Activated T-cell treated with anti-CD3 and anti-CD28 coated beads, Interleukin-2, amount 50 U/mL, for 1 hour (primary cell): ENCODE results near the gene NR1H4.
"Not testable (repeated sequence)": the region's sequence is repeated elsewhere in the genome, so short reads cannot be mapped to it uniquely, and the experiment has no call there.

Experiments used
- DNase-seq: peaks from one replicate; pipeline ENCODE4 v3.0.0-alpha.2; 2020

The NR1H4 gene

GRCh38 chr12:100518376-100518775 is 44.7 kb downstream of the NR1H4 start:
- no peak for DNase-seq

- DNase-seq: no peak
Observed at GRCh38 chr12:100520048-100520769, 46.5 kb downstream of the NR1H4 start.

GRCh38 chr12:100521958-100522357 is 48.3 kb downstream of the NR1H4 start:
- DNase-seq: no peak

- DNase-seq: no peak
Observed at GRCh38 chr12:100528034-100528433, 54.4 kb downstream of the NR1H4 start.

DNA sequence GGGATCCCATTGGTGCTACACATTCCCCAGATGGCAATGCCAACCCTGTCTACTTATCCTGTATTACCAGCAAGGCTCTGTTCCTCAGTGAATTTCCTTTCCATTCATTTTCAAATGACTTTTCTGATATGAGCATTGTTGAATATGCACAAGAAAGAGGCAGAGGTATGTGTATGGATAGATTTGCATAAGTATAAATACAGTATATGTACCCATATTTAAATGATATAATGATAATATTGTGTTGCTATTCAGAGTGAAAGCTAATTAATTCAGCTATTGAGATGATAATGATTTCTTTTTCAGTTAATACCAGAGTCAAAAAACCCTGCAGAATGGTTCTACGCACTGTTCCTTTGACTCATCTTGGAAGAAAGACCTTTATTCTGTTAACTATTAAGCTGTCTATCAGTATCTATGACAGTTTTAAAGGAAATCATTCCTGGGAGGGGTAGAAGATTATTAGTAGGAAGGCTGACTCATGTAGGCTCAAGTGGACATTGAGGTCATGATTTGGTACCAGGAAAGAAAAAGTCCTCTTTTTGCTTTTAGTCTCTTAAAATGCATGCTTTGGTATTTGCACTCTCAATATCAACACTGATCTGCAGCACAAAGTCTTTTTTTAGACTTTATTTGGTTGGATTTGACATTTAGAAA is 54.9 kb downstream of the NR1H4 start:
- DNase-seq: no peak

GRCh38 chr12:100529756-100530350 is 56.2 kb downstream of the NR1H4 start:
- DNase-seq: no peak

DNA sequence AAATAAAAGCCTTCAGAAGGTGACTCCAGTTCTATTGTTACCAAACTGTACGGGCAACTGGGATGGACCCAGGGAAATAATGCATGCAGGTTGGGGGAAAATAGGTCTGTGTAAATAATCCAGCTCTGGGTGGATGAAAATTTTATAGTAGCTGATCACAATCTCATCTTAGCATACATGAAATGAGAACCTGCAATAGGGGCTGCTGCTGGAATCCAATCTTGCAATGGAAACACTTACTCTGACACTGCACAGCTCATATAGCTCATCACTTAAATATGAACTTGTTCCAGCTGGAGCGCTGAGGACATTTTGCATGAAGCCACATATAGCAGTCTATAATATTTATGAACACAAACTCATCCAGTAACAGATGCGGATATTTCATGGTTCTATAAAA is 59.7 kb downstream of the NR1H4 start:
- DNase-seq: no peak

DNA sequence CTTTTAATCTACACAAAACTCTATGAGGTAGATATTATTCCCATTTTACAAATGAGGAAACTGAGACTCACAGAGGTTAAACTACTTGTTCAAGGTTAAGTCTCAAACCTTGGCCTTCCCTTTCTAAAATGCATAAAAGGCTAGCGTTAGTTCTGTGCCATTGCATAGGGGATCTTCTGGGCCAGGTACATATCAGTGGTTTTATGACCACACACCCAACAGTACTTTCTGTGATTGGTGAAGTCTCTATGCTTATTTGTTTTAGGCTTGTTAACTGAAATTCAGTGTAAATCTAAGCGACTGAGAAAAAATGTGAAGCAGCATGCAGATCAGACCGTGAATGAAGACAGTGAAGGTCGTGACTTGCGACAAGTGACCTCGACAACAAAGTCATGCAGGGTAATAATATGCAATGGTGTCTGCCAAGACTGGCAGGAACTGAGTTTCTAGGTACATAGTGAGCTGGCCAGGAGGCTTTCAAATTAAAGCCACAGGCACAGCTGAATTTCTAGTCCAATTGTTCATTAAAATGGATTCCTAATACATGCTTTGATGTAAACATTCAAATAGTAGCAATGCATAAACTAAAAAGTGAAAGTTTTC is 61.1 kb downstream of the NR1H4 start:
- DNase-seq: no peak

DNA sequence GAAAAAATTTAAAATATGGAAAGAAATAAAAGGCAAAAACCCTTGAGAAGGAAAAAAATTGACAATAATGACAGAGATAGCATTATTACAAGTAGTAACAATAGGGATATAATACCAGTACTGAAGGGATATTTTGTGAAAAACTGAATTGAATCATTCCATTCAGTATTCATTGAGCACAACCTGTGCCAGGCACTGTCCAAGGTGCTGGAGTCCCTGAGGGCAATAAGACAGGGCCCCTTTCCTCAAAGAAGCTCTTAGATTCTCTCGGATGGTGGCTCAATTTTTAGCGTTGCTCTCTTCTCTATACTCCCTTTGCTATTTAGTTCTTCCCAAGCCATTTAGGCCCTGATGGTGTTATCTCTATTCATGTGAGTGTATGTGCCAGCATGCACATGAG is 65.5 kb downstream of the NR1H4 start:
- no peak for DNase-seq

DNA sequence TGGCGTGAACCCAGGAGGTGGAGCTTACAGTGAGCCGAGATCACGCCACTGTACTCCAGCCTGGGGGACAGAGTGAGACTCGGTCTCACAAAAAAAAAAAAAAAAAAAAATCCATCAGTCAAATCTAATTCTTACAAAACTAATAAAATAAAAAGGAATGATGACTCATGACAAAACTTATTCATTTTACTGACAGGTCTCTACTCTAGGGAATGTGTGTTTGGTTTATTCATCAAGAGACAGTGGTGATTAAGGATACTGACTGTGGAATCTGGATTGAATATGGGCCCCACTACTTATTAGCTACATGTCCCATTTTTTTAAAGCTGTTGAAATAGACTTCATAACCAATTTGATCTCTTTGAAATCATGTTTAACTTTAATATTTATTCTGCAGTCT is 70.5 kb downstream of the NR1H4 start:
- no peak for DNase-seq

DNA sequence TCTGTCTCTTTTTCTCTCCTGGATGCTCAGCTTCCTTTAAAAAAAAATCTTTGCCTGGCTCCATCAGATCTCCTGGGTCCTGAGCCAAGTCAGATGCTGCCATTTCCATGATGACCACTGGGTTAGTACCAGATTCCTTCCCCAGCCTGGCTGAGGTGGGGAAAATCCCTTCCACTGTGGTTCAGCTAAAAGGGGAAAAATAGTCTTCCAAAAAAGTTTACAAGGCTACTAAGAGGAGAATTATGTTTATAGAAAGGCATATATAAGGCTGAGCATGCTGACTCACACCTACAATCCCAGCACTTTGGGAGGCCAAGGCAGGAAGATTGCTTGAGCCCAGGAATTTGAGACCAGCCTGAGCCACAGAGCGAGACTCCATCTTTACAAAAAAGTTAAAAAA is 71.4 kb downstream of the NR1H4 start:
- no peak for DNase-seq

DNA sequence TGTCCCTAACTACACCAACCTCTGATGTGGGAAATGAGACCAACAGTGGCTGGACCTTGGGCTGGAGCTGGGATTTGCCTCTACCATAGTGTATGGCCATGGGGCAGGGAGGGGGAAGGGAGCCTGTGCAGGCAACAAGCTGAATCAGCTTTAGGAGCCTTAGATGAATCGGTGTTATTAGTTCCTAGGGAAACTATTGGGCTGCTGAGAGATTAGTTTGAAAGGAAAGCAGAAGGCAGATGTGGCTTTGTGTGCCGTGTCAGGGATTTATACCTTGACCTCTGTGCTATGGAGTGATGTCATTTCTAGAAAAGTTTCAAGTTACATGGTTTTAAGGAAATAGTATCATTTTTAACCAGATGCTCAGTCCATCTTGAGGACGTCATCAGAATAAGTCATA is 80.3 kb downstream of the NR1H4 start:
- no peak for DNase-seq

- DNase-seq: no peak
Observed at GRCh38 chr12:100554608-100555077, 81.0 kb downstream of the NR1H4 start.

DNA sequence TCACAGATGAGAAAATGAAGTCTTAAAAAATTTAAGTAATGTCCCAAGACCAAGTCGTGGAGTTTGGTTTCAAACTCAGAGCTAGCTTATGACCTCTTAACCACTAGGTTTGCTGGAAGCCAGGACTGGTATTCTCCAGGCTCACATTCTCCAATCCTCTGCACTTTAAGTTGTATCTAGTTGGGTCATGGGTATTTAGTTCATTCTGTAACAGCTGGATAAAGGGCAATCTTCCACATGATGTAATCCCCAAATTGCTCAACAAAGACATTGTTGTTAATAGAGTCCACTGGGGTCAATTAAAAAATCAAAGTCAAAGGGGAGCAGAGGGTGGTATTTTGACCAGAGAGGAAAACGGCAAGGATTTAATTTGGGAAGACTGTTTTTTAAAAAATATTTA is 82.1 kb downstream of the NR1H4 start:
- DNase-seq: no peak

GRCh38 chr12:100557357-100557756 is 83.7 kb downstream of the NR1H4 start:
- no peak for DNase-seq

GRCh38 chr12:100559261-100559660 is 85.6 kb downstream of the NR1H4 start:
- DNase-seq: not testable (repeated sequence)

GRCh38 chr12:100564090-100564489 is 90.4 kb downstream of the NR1H4 start:
- DNase-seq: no peak

DNA sequence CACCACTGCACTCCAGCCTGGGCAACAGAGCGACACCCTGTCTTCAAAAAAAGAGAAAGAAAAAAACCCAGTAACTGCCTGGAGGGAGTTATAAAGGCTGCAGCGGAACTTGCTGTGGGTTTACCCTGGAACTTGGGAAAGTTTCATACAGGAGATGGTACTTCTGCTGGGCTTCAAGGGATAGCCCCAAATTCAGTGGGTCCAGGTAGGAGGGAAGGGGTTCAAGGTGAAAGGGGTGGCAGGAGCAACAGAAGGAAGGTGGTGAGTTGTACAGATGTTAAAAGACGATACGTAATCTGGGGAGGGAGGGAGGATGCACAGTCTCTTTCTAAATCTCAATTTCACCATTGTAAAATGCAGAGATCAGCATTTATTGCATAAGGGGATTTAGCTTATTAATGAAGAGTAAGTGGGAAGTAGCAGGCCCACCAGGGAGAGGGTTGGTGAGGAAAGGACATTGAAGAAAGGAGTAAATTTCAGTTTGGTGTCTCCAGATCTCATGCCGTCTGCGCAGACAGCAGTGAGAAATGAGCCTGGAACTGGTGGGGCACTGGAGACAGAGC is 91.3 kb downstream of the NR1H4 start:
- no peak for DNase-seq

GRCh38 chr12:100565987-100566545 is 92.4 kb downstream of the NR1H4 start:
- no peak for DNase-seq

- no peak for DNase-seq
Observed at GRCh38 chr12:100566887-100567637, 93.4 kb downstream of the NR1H4 start.

GRCh38 chr12:100567945-100568344 is 94.3 kb downstream of the NR1H4 start:
- no peak for DNase-seq

GRCh38 chr12:100572184-100572583 is 98.5 kb downstream of the NR1H4 start:
- no peak for DNase-seq
